ENCODE measurements around the gene SYNDIG1L.

GRCh38 chr14:74464785-74465184 is 38.8 kb upstream of the SYNDIG1L start:
- no peak for TF ChIP-seq CTCF (conservative IDR thresholded peaks at IDR 0.05 in 1 of 2, IDR thresholded peaks at IDR 0.05 in 1 of 2; ENCODE audit: extremely low read depth in 1 of 2, insufficient read depth in 1 of 2, low read depth in 1 of 2, low read length in 2 of 2)
- no peak for TF ChIP-seq EZH2 (IDR thresholded peaks at IDR 0.05; ENCODE audit: borderline replicate concordance, low read length)
